ENCODE measurements around the gene HMGN4. TPM values are rescaled to one million over a fixed set of nuclear protein-coding genes. Genes with fewer than 3 reads are reported as not detected.
A peak's percentile ranks its signal among the peaks of the same experiment; 100 is the strongest.

HMGN4 gene
- total and polyA plus RNA-seq, 9 of the 15 experiments (the other 6 are each of a cell fraction or from before 2014, with no cell fraction given) = 35.4 to 134 (median 94.1) TPM

DNA sequence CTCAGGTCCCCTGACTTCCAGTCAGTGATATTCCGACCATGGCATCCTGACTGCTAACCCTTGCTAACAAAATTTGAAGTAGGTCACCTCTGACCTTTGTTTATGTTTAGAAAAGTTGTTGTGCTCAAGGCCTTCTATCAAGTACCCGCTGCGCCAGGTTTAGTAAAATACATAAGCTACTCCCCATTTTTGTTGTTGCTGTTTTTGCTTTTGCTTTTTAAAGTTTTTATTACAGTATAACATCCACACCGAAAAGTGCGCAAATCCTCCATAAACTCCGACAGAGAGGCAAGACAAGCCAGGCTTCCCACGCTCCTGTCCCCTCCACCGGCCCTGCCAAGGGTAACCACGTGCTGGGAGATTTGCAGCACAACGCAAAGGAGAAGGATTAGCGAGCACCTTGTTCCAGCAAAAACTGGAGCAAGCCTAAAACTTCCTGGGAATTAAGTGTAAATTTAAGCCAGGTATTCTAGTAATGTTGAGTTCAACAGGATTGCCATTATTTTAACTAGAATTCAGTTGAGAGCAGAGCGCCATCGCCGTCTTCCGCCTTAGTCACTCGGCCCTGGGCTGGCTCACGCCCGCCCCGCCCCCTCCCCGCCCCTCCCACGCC lies 17.8 kb upstream of the HMGN4 start (continued):
- TF ChIP-seq, protein P1, sequence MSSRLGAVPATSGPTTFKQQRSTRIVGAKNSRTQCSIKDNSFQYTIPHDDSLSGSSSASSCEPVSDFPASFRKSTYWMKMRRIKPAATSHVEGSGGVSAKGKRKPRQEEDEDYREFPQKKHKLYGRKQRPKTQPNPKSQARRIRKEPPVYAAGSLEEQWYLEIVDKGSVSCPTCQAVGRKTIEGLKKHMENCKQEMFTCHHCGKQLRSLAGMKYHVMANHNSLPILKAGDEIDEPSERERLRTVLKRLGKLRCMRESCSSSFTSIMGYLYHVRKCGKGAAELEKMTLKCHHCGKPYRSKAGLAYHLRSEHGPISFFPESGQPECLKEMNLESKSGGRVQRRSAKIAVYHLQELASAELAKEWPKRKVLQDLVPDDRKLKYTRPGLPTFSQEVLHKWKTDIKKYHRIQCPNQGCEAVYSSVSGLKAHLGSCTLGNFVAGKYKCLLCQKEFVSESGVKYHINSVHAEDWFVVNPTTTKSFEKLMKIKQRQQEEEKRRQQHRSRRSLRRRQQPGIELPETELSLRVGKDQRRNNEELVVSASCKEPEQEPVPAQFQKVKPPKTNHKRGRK (tag; IDR thresholded peaks at IDR 0.05) = no peak
- TF ChIP-seq PTBP1 (IDR thresholded peaks at IDR 0.05; ENCODE audit: low read depth, low read length) = no peak
- TF ChIP-seq MYC (IDR thresholded peaks at IDR 0.05; ENCODE audit: low read depth, low read length) = peak; percentile 98
- TF ChIP-seq MYC (CRISPR knock-in tag; IDR thresholded peaks at IDR 0.05; ENCODE audit: borderline replicate concordance, low read depth) = peak; percentile 93
- TF ChIP-seq, protein P2, sequence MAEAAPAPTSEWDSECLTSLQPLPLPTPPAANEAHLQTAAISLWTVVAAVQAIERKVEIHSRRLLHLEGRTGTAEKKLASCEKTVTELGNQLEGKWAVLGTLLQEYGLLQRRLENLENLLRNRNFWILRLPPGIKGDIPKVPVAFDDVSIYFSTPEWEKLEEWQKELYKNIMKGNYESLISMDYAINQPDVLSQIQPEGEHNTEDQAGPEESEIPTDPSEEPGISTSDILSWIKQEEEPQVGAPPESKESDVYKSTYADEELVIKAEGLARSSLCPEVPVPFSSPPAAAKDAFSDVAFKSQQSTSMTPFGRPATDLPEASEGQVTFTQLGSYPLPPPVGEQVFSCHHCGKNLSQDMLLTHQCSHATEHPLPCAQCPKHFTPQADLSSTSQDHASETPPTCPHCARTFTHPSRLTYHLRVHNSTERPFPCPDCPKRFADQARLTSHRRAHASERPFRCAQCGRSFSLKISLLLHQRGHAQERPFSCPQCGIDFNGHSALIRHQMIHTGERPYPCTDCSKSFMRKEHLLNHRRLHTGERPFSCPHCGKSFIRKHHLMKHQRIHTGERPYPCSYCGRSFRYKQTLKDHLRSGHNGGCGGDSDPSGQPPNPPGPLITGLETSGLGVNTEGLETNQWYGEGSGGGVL (CRISPR knock-in tag; IDR thresholded peaks at IDR 0.05) = 0 out of 2 replicates have a peak, but pooled peaks have one; percentile 48
- TF ChIP-seq, protein P3, sequence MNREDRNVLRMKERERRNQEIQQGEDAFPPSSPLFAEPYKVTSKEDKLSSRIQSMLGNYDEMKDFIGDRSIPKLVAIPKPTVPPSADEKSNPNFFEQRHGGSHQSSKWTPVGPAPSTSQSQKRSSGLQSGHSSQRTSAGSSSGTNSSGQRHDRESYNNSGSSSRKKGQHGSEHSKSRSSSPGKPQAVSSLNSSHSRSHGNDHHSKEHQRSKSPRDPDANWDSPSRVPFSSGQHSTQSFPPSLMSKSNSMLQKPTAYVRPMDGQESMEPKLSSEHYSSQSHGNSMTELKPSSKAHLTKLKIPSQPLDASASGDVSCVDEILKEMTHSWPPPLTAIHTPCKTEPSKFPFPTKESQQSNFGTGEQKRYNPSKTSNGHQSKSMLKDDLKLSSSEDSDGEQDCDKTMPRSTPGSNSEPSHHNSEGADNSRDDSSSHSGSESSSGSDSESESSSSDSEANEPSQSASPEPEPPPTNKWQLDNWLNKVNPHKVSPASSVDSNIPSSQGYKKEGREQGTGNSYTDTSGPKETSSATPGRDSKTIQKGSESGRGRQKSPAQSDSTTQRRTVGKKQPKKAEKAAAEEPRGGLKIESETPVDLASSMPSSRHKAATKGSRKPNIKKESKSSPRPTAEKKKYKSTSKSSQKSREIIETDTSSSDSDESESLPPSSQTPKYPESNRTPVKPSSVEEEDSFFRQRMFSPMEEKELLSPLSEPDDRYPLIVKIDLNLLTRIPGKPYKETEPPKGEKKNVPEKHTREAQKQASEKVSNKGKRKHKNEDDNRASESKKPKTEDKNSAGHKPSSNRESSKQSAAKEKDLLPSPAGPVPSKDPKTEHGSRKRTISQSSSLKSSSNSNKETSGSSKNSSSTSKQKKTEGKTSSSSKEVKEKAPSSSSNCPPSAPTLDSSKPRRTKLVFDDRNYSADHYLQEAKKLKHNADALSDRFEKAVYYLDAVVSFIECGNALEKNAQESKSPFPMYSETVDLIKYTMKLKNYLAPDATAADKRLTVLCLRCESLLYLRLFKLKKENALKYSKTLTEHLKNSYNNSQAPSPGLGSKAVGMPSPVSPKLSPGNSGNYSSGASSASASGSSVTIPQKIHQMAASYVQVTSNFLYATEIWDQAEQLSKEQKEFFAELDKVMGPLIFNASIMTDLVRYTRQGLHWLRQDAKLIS (CRISPR knock-in tag; IDR thresholded peaks at IDR 0.05) = no peak
- no peak for TF ChIP-seq MTA1 (IDR thresholded peaks at IDR 0.05; ENCODE audit: borderline replicate concordance)
- TF ChIP-seq HMG20A (CRISPR knock-in tag; conservative IDR thresholded peaks at IDR 0.05) = peak; percentile 60; the same call in 1 of the 2 replicates
- TF ChIP-seq ZNF217 (CRISPR knock-in tag; IDR thresholded peaks at IDR 0.05) = no peak
- TF ChIP-seq ZBTB7A (IDR thresholded peaks at IDR 0.05; ENCODE audit: borderline replicate concordance, control insufficient read depth, low read depth, low read length) = no peak
- TF ChIP-seq YY1 (IDR thresholded peaks at IDR 0.05; ENCODE audit: borderline replicate concordance in 1 of 3, control insufficient read depth in 1 of 3, extremely low read depth in 1 of 3, insufficient read depth in 3 of 3, insufficient read length in 1 of 3, insufficient replicate concordance in 2 of 3, low read depth in 1 of 3, low read length in 2 of 3) = peak in 1 of 3 experiments; percentile 67
- no peak for TF ChIP-seq XRCC4 (IDR thresholded peaks at IDR 0.05; ENCODE audit: extremely low read depth, insufficient read depth, insufficient read length)
- TF ChIP-seq ZBTB43 (CRISPR knock-in tag; IDR thresholded peaks at IDR 0.05) = no peak
- peak; percentile 27 for TF ChIP-seq TAF9B (IDR thresholded peaks at IDR 0.05; ENCODE audit: partially characterized antibody)
- TF ChIP-seq KHSRP (IDR thresholded peaks at IDR 0.05) = no peak
- TF ChIP-seq TEAD4 (IDR thresholded peaks at IDR 0.05; ENCODE audit: low read length) = 0 out of 2 replicates have a peak, but pooled peaks have one; percentile 13
- TF ChIP-seq TEAD4 (CRISPR knock-in tag; IDR thresholded peaks at IDR 0.05; ENCODE audit: borderline replicate concordance) = no peak
- no peak for TF ChIP-seq THAP7 (CRISPR knock-in tag; IDR thresholded peaks at IDR 0.05)

All from K562 (cell line).